GM12872 (cell line): ENCODE results near the gene ARHGEF12.

Experiments used
- CTCF ChIP-seq: IDR thresholded peaks from 3 replicates; pipeline ENCODE4 v1.5.1; 2011; ENCODE audit warnings: low read depth, mild to moderate bottlenecking, low read length, moderate library complexity; ENCODE audit not compliant: insufficient read depth

Gene ARHGEF12

GRCh38 chr11:120390585-120390922 lies 54.3 kb downstream of the ARHGEF12 start:
- no peak for TF ChIP-seq CTCF

- TF ChIP-seq CTCF: no peak
These were observed 55.1 kb downstream of the ARHGEF12 start for GRCh38 chr11:120391292-120391691.

GRCh38 chr11:120391854-120392253 lies 55.6 kb downstream of the ARHGEF12 start:
- TF ChIP-seq CTCF: no peak

GRCh38 chr11:120392314-120392713 lies 56.1 kb downstream of the ARHGEF12 start:
- no peak for TF ChIP-seq CTCF

GRCh38 chr11:120392793-120393192 lies 56.6 kb downstream of the ARHGEF12 start:
- no peak for TF ChIP-seq CTCF

GRCh38 chr11:120394119-120394518 lies 57.9 kb downstream of the ARHGEF12 start:
- no peak for TF ChIP-seq CTCF

GRCh38 chr11:120395778-120396177 lies 59.6 kb downstream of the ARHGEF12 start:
- TF ChIP-seq CTCF: no peak

GRCh38 chr11:120398132-120398531 lies 61.9 kb downstream of the ARHGEF12 start:
- no peak for TF ChIP-seq CTCF
